Calu3 (cell line): Measurements from ENCODE around the gene LAMA2. TPM values are rescaled to one million over a fixed set of nuclear protein-coding genes. Genes with fewer than 3 reads are reported as not detected.
A peak's percentile ranks its signal among the peaks of the same experiment; 100 is the strongest.

Experiments used
- BruUV-seq: library from RNA; stranded (reverse); fragments of 400-500 nt; replicated peaks from 2 replicates; lab custom pipeline; 2021; lab: Mats Ljungman, UMichigan
- CTCF ChIA-PET: fragments of 300-600 bp; sonication (Branson Sonifier 250); formaldehyde crosslinking; loops from one replicate; lab custom pipeline; 2022; ENCODE audit warnings: antibody characterized with exemption; lab: Charles Lee
- DNase-seq: peaks from one replicate; pipeline ENCODE4 v3.0.0; 2022
- H3K27ac Mint-ChIP-seq: one replicate; pipeline ENCODE4 v1.8.0; 2022; ENCODE audit warnings: mixed read lengths; ENCODE audit not compliant: unreplicated experiment
- H3K27me3 Mint-ChIP-seq: one replicate; pipeline ENCODE4 v1.8.0; 2022; ENCODE audit warnings: mixed read lengths; ENCODE audit not compliant: unreplicated experiment
- H3K36me3 Mint-ChIP-seq: one replicate; pipeline ENCODE4 v1.8.0; 2022; ENCODE audit warnings: mild to moderate bottlenecking, moderate library complexity, mixed read lengths; ENCODE audit not compliant: insufficient read depth, unreplicated experiment
- H3K4me1 Mint-ChIP-seq: one replicate; pipeline ENCODE4 v1.8.0; 2022; ENCODE audit warnings: mild to moderate bottlenecking, low read depth, mixed read lengths; ENCODE audit not compliant: unreplicated experiment
- H3K4me3 Mint-ChIP-seq: one replicate; pipeline ENCODE4 v1.8.0; 2022; ENCODE audit warnings: mild to moderate bottlenecking, low read depth, moderate library complexity, mixed read lengths; ENCODE audit not compliant: unreplicated experiment
- H3K9me3 Mint-ChIP-seq: one replicate; pipeline ENCODE4 v1.8.0; 2022; ENCODE audit warnings: low read depth, mixed read lengths; ENCODE audit not compliant: unreplicated experiment
- intact Hi-C: fragments of 100-400 bp; cut with micrococcal nuclease; formaldehyde crosslinking; loops from one replicate; pipeline ENCODE4 v1.10.0; 2022; ENCODE audit not compliant: unreplicated experiment
- total RNA-seq: library from RNA; stranded (reverse); gene quantifications from 2 replicates; pipeline ENCODE4 v1.2.3, GENCODE V29; 2022
- TF ChIP-seq, protein P1 (sequence below): fragments of 200-600 bp; IDR thresholded peaks from one replicate; pipeline ENCODE4 v1.8.0; 2022; ENCODE audit warnings: antibody characterized with exemption; ENCODE audit not compliant: unreplicated experiment

The LAMA2 gene
- total RNA-seq, 1 experiment from 2014 or later, result 0.80 TPM

DNA sequence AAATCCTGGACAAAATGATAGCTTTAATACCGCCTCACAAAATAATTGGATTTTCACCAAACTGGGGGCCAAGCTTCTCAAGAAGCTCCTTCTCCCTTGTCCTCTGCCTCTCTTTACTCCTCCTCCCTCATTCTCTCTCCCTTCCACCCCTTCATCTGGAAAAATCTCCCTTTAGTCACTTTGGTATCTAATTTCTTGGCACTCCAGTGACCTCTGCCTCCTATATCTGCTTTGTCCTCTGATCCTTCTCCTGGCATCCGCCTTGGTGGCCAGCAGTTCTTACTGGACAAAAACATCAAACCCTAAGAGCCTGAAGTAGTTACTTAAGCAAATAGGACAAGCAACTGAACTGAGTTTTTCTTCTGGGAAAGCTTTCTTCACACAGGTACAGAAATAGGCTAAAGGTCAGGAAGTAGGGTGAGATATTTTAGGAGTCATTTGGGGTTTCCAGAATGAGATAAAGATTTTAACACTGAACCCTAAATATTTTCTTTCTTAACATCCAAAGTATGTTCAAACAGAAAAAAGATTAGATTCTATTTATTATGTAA, 606.4 kb downstream of the LAMA2 start:
- Mint-ChIP-seq H3K4me1 (peaks cover 49% of the 10 kb centered on the region), H3K36me3 (peaks cover 25% of the 10 kb centered on the region), H3K27ac (peak overlapping the region; percentile 99), H3K4me3 (no peak overlapping the region), H3K9me3 (no peaks in the 10 kb centered on the region), H3K27me3 (no peaks in the 10 kb centered on the region)
- BruUV-seq, result no TSS peak
- no peak for DNase-seq
- CTCF ChIA-PET, result interaction anchor here (0.5 kb wide), 1 partner anchor 1665 kb away, joined by 3 read pairs; no protein-coding TSS in a partner anchor
- intact Hi-C loops, result no loop called here
- TF ChIP-seq, protein P1, sequence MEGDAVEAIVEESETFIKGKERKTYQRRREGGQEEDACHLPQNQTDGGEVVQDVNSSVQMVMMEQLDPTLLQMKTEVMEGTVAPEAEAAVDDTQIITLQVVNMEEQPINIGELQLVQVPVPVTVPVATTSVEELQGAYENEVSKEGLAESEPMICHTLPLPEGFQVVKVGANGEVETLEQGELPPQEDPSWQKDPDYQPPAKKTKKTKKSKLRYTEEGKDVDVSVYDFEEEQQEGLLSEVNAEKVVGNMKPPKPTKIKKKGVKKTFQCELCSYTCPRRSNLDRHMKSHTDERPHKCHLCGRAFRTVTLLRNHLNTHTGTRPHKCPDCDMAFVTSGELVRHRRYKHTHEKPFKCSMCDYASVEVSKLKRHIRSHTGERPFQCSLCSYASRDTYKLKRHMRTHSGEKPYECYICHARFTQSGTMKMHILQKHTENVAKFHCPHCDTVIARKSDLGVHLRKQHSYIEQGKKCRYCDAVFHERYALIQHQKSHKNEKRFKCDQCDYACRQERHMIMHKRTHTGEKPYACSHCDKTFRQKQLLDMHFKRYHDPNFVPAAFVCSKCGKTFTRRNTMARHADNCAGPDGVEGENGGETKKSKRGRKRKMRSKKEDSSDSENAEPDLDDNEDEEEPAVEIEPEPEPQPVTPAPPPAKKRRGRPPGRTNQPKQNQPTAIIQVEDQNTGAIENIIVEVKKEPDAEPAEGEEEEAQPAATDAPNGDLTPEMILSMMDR, result no peak

DNA sequence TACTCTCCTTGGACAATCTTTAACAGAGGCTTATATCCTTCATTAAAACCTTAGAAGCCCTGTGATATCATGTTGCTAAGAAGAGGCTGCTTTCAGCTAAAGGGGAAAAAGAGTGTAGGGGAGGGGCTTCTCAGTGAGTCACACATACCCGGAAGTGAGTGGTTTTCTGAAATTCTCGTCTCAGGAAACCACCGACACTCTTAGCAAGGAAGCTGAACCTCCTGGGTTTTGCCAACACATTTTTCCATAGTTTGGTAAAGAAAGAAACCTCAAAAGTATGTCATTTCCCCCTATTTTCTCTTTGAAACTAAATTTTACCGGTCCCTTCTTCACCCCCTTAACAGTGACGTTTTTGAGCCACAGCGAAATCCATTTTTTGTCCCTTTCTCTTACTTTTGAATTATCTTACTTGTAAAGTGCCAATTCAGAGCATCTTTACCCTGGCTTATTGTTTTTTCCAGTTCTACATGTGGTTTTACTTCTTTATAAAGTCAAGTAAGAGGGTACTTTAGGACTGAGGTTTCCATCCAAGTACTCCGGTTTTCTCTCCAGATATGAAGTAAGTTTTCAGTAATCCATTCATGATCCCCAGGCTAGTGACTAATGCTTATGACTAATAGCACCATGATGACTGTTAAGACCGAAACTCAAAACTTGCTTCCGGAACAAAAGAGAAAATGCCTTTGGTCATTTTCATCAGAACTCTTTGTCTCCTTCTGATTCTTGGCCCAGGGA, 607.8 kb downstream of the LAMA2 start:
- Mint-ChIP-seq H3K27me3 (no peaks in the 10 kb centered on the region), H3K9me3 (no peaks in the 10 kb centered on the region), H3K27ac (peak overlapping the region; percentile 99), H3K4me3 (peak overlapping the region; percentile 59), H3K4me1 (peaks cover 56% of the 10 kb centered on the region), H3K36me3 (peaks cover 25% of the 10 kb centered on the region)
- TSS peak; percentile 91 for BruUV-seq
- TF ChIP-seq, protein P1, result no peak
- CTCF ChIA-PET, result interaction anchor here (1.6 kb wide), 1 partner anchor 11 kb away, joined by 13 read pairs; no protein-coding TSS in a partner anchor
- intact Hi-C loops, result no loop called here
- DNase-seq, result peak; percentile 81

DNA sequence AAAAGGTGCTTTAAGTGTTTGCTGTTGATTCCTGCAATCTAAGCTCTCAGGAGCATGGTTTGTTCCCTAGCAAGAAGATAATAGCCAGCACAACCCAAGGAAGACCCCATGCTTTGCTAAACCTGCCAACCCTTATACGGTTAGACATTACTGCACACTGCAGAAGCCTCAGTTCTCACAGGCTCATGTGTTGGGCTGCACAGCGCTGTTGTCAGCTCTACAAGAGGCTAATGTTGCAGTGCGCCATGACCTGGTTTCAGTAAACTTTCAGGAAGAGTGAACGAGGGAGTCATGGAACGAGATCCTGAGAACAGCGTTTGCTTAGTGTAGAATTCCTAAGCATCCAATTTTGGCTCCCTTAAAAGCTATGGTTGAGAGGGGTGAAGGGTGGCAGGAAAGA, 608.5 kb downstream of the LAMA2 start:
- H3K36me3 Mint-ChIP-seq, result peaks cover 25% of the 10 kb centered on the region
- peak overlapping the region; percentile 99 for H3K27ac Mint-ChIP-seq
- H3K4me3 Mint-ChIP-seq, result peak overlapping the region; percentile 59
- BruUV-seq, result no TSS peak
- peaks cover 56% of the 10 kb centered on the region for H3K4me1 Mint-ChIP-seq
- no peak for DNase-seq
- H3K9me3 Mint-ChIP-seq, result no peaks in the 10 kb centered on the region
- intact Hi-C loops, result no loop called here
- no peaks in the 10 kb centered on the region for H3K27me3 Mint-ChIP-seq
- CTCF ChIA-PET, result interaction anchor here (0.9 to 1.6 kb wide), 2 partner anchors 10 to 1085 kb away, joined by 3 to 13 read pairs; no protein-coding TSS in a partner anchor
- TF ChIP-seq, protein P1, result no peak

DNA sequence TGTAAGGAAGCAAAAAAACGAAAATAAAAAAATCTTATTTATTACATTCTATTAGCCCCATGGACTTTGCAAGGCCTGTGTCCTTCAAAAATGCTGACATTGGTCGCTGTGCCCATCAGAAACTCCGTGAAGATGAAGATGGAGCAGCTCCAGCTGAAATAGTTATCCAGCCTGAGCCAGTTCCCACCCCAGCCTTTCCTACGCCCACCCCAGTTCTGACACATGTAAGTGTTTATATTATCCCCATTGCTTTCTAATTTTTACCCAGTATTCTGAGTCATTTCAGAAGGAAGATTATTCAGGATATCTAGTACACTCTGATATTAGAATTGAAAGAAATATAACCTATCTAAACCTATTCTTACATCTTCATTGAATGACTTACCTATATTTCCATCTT, 609.3 kb downstream of the LAMA2 start:
- H3K4me1 Mint-ChIP-seq, result peaks cover 58% of the 10 kb centered on the region
- peaks cover 25% of the 10 kb centered on the region for H3K36me3 Mint-ChIP-seq
- no peaks in the 10 kb centered on the region for H3K27me3 Mint-ChIP-seq
- no peak for DNase-seq
- BruUV-seq, result no TSS peak
- no peaks in the 10 kb centered on the region for H3K9me3 Mint-ChIP-seq
- TF ChIP-seq, protein P1, result no peak
- no peak overlapping the region for H3K4me3 Mint-ChIP-seq
- CTCF ChIA-PET, result interaction anchor here (0.9 kb wide), 1 partner anchor 1084 kb away, joined by 3 read pairs; no protein-coding TSS in a partner anchor
- H3K27ac Mint-ChIP-seq, result peak overlapping the region; percentile 99
- intact Hi-C loops, result no loop called here
